Measurements from ENCODE around the gene ABHD10.

DNA sequence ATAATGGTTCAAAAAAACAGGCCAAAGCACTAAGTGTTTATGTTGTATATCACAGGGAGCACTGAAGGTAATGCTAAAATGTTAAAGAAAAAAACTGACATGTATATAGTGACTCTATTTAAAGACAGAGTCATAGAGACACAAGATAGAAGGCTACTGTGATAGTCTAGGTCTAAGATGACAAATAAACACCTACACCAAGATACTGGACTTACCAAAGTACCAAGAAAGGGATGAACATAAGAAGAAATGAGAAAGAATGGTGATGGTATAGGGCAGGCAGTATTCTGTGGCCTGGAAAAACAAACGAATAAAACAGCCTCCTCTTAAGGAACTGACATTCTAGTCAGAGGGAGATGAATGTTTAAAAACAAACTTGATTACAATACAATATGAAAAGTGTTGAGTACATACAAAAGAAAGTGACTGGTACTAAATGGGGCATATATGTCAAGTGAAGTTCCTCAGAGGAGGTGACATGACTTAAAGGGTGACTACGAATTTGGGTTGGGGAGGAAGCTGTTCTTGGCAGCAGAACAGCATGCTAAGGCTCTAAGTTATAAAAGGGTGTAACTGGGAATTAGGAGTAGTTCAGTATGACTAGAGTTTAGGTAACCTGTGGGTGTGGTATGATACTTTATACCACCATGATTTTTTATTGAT is 5.9 kb downstream of the ABHD10 start:
- TF ChIP-seq, protein P1, sequence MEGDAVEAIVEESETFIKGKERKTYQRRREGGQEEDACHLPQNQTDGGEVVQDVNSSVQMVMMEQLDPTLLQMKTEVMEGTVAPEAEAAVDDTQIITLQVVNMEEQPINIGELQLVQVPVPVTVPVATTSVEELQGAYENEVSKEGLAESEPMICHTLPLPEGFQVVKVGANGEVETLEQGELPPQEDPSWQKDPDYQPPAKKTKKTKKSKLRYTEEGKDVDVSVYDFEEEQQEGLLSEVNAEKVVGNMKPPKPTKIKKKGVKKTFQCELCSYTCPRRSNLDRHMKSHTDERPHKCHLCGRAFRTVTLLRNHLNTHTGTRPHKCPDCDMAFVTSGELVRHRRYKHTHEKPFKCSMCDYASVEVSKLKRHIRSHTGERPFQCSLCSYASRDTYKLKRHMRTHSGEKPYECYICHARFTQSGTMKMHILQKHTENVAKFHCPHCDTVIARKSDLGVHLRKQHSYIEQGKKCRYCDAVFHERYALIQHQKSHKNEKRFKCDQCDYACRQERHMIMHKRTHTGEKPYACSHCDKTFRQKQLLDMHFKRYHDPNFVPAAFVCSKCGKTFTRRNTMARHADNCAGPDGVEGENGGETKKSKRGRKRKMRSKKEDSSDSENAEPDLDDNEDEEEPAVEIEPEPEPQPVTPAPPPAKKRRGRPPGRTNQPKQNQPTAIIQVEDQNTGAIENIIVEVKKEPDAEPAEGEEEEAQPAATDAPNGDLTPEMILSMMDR (conservative IDR thresholded peaks at IDR 0.05) = no peak
- TF ChIP-seq ZFX (IDR thresholded peaks at IDR 0.05) = no peak
